T-helper 9 cell (primary cell): Measurements from ENCODE around the gene ZNF70.
"Not testable (repeated sequence)": the region's sequence is repeated elsewhere in the genome, so short reads cannot be mapped to it uniquely, and the experiment has no call there.

Experiments
- DNase-seq: peaks from one replicate; pipeline ENCODE4 v3.0.0-alpha.2; 2020

ZNF70 gene

GRCh38 chr22:23756891-23757290 lies 6.0 kb upstream of the ZNF70 start:
- no peak for DNase-seq

- no peak for DNase-seq
Measured at GRCh38 chr22:23755711-23756110, 4.8 kb upstream of the ZNF70 start.

GRCh38 chr22:23754980-23755636 lies 4.2 kb upstream of the ZNF70 start:
- DNase-seq = no peak

GRCh38 chr22:23754220-23754919 lies 3.5 kb upstream of the ZNF70 start, which contains the start of gene VPREB3:
Gene VPREB3, minus strand, starts transcription at chr22:23754425. Its CDS starts 62 bp downstream, at chr22:23754363.
- no peak for DNase-seq

- no peak for DNase-seq
Measured at GRCh38 chr22:23753385-23753784, 2.5 kb upstream of the ZNF70 start.

- DNase-seq = no peak
Measured at GRCh38 chr22:23752750-23753149, 1.8 kb upstream of the ZNF70 start.

GRCh38 chr22:23752090-23752691 lies 1.3 kb upstream of the ZNF70 start:
- no peak for DNase-seq

- DNase-seq = no peak
Measured at GRCh38 chr22:23751441-23751996, 607 bp upstream of the ZNF70 start.

GRCh38 chr22:23750367-23750713 lies 572 bp downstream of the ZNF70 start:
- DNase-seq = no peak

- DNase-seq = no peak
Measured at GRCh38 chr22:23749841-23750301, 1.0 kb downstream of the ZNF70 start.

- no peak for DNase-seq
Measured at GRCh38 chr22:23745791-23746190, 5.1 kb downstream of the ZNF70 start.

- DNase-seq = no peak
Measured at GRCh38 chr22:23744485-23744884, 6.4 kb downstream of the ZNF70 start.

- DNase-seq = no peak
Measured at GRCh38 chr22:23744001-23744400, 6.9 kb downstream of the ZNF70 start.

GRCh38 chr22:23743303-23743705 lies 7.6 kb downstream of the ZNF70 start:
- DNase-seq = no peak

- no peak for DNase-seq
Measured at GRCh38 chr22:23742505-23743264, 8.2 kb downstream of the ZNF70 start.

- no peak for DNase-seq
Measured at GRCh38 chr22:23737696-23738095, 13.2 kb downstream of the ZNF70 start.

GRCh38 chr22:23728108-23728507 lies 22.8 kb downstream of the ZNF70 start:
- DNase-seq = not testable (repeated sequence)

- DNase-seq = no peak
Measured at GRCh38 chr22:23722724-23723123, 28.2 kb downstream of the ZNF70 start.

- no peak for DNase-seq
Measured at GRCh38 chr22:23722160-23722559, 28.8 kb downstream of the ZNF70 start.

GRCh38 chr22:23720855-23721254 lies 30.1 kb downstream of the ZNF70 start:
- DNase-seq = no peak

- no peak for DNase-seq
Measured at GRCh38 chr22:23718371-23719165, 32.3 kb downstream of the ZNF70 start.
